A549 (cell line): ENCODE measurements around the gene TMEM174. TPM values are rescaled to one million over a fixed set of nuclear protein-coding genes. Genes with fewer than 3 reads are reported as not detected.

ENCODE experiments used
- ATAC-seq, 2 experiments: fragments of 200-7000 bp in 1 of 2; fragments of >200 bp in 1 of 2; cut with Nextera tagmentation in 1 of 2; cut with Tn5 transposase in 1 of 2; 3 replicates each; pipeline versions ENCODE4 v1.8.0 to v1.9.1; 2018 to 2020; ENCODE audit warnings: mild to moderate bottlenecking in 1 of 2, moderate library complexity in 1 of 2
- CTCF ChIA-PET: fragments of 300-600 bp; sonication (Branson Sonifier 250); formaldehyde crosslinking; extraction: SDS; loops from one replicate; lab custom pipeline; 2021; ENCODE audit warnings: antibody characterized with exemption, inconsistent platforms; lab: Yijun Ruan, JAX
- POLR2A ChIA-PET: fragments of 350-600 bp; formaldehyde crosslinking; extraction: SDS; loops from one replicate; lab custom pipeline; 2021; ENCODE audit warnings: antibody characterized with exemption, inconsistent platforms; lab: Yijun Ruan, JAX
- DNase-seq, 2 experiments: peaks; one replicate each; pipeline versions ENCODE4 v3.0.0 to v3.0.0-alpha.2; 2011 to 2016; ENCODE audit warnings: low read depth in 1 of 2, low spot score in 1 of 2
- FAIRE-seq: peaks from 2 replicates; lab custom pipeline; 2011; peaks lifted over from hg19 to GRCh38; lab: Jason Lieb, UNC
- H3K27ac ChIP-seq, 2 experiments: fragments of >200 bp; sonication (Bioruptor Twin); formaldehyde crosslinking; 3 replicates each; pipeline ENCODE4 v1.5.1; 2016 to 2017
- H3K4me1 ChIP-seq: fragments of >200 bp; sonication (Bioruptor Twin); formaldehyde crosslinking; 3 replicates; pipeline ENCODE4 v1.6.1; 2016
- H3K4me2 ChIP-seq: fragments of >200 bp; sonication (Bioruptor Twin); formaldehyde crosslinking; 3 replicates; pipeline ENCODE4 v1.6.1; 2016
- H3K4me3 ChIP-seq: fragments of >200 bp; sonication (Bioruptor Twin); formaldehyde crosslinking; 3 replicates; pipeline ENCODE4 v1.5.1; 2016
- H3K9me3 ChIP-seq: fragments of >200 bp; sonication (Bioruptor Twin); formaldehyde crosslinking; 3 replicates; pipeline ENCODE4 v1.6.1; 2016
- BHLHE40 ChIP-seq: IDR thresholded peaks from 2 replicates; pipeline ENCODE4 v1.6.1; 2012; ENCODE audit warnings: low read depth, low read length, inconsistent platforms
- CBX2 ChIP-seq: fragments of 200-600 bp; sonication (generic); IDR thresholded peaks from 2 replicates; pipeline ENCODE4 v1.6.1; 2016; ENCODE audit warnings: low read depth, mild to moderate bottlenecking, borderline replicate concordance
- CEBPB ChIP-seq, 2 experiments: fragments of >200 bp in 1 of 2; sonication (Bioruptor Twin) in 1 of 2; formaldehyde crosslinking in 1 of 2; IDR thresholded peaks; 2 replicates each; pipeline ENCODE4 v1.6.1; 2012 to 2016
- FOXS1 ChIP-seq: fragments of 250-450 bp; sonication (Bioruptor Pico); IDR thresholded peaks from 2 replicates; pipeline ENCODE4 v1.5.0; 2020; ENCODE audit warnings: mild to moderate bottlenecking, moderate library complexity
- HDAC2 ChIP-seq: fragments of 200-600 bp; sonication (generic); IDR thresholded peaks from 2 replicates; pipeline ENCODE4 v1.6.1; 2016
- HOXA7 ChIP-seq: fragments of 250-450 bp; sonication (Bioruptor Pico); IDR thresholded peaks from 2 replicates; pipeline ENCODE4 v1.5.0; 2020; ENCODE audit warnings: mild to moderate bottlenecking, moderate library complexity
- HOXB13 ChIP-seq: fragments of 250-450 bp; sonication (Bioruptor Pico); IDR thresholded peaks from 2 replicates; pipeline ENCODE4 v1.5.0; 2020; ENCODE audit warnings: low read depth, mild to moderate bottlenecking, moderate library complexity
- NFE2L2 ChIP-seq: fragments of 150-350 bp; conservative IDR thresholded peaks from 2 replicates; pipeline ENCODE4 v1.6.1; 2014; ENCODE audit warnings: low read length
- POLR2A ChIP-seq: IDR thresholded peaks from 2 replicates; pipeline ENCODE4 v1.6.1; 2012; ENCODE audit warnings: mild to moderate bottlenecking, low read length
- POLR2AphosphoS2 ChIP-seq: conservative IDR thresholded peaks from 2 replicates; pipeline ENCODE4 v1.6.1; 2012; ENCODE audit warnings: low read length, improper control_type of control experiment, inconsistent platforms
- RFX5 ChIP-seq: fragments of 450-650 bp; IDR thresholded peaks from 2 replicates; pipeline ENCODE4 v1.7.1; 2014; ENCODE audit warnings: antibody characterized with exemption, mild to moderate bottlenecking, moderate library complexity
- TFCP2L1 ChIP-seq: fragments of 250-450 bp; sonication (Bioruptor Pico); IDR thresholded peaks from 2 replicates; pipeline ENCODE4 v1.5.0; 2021; ENCODE audit warnings: mild to moderate bottlenecking
- WGBS: methylation state at CpG from one replicate; pipeline ENCODE4 v1.1.6; 2017; ENCODE audit errors: missing lambda C conversion rate; 5-methylcytosine and 5-hydroxymethylcytosine counted together
- polyA plus RNA-seq, 4 experiments: library from polyadenylated mRNA; depleted of rRNA in 3 of 4; stranded (reverse); fragments of >200 nt; fragmentation: RNase III in 1 of 4; extraction: RNeasy Plus Mini Kit Qiagen cat#74134 plus additional on column Dnase treatment in 1 of 4; gene quantifications; 2 replicates in 3 of 4; 3 replicates in 1 of 4; pipeline ENCODE4 v1.2.3, GENCODE V29; 2011 to 2017
- TF ChIP-seq, protein P1 (sequence below): IDR thresholded peaks from 2 replicates; pipeline ENCODE4 v1.6.1; 2012
- TF ChIP-seq, protein P2 (sequence below): fragments of 450-650 bp; IDR thresholded peaks from 2 replicates; pipeline ENCODE4 v1.6.1; 2014; ENCODE audit warnings: antibody characterized with exemption
- TF ChIP-seq, protein P3 (sequence below): IDR thresholded peaks from 2 replicates; pipeline ENCODE4 v1.6.1; 2012; ENCODE audit warnings: low read depth, borderline replicate concordance
- TF ChIP-seq, protein P4 (sequence below): fragments of >200 bp; sonication (Bioruptor Twin); formaldehyde crosslinking; IDR thresholded peaks from 3 replicates; pipeline ENCODE4 v1.6.1; 2016
- TF ChIP-seq, protein P5 (sequence below): fragments of >200 bp; sonication (Bioruptor Twin); formaldehyde crosslinking; IDR thresholded peaks from 2 replicates; pipeline ENCODE4 v1.6.1; 2016

TMEM174 gene
- polyA plus RNA-seq, 2 of the 4 experiments (the other 2 are of a cell fraction), result not detected

DNA sequence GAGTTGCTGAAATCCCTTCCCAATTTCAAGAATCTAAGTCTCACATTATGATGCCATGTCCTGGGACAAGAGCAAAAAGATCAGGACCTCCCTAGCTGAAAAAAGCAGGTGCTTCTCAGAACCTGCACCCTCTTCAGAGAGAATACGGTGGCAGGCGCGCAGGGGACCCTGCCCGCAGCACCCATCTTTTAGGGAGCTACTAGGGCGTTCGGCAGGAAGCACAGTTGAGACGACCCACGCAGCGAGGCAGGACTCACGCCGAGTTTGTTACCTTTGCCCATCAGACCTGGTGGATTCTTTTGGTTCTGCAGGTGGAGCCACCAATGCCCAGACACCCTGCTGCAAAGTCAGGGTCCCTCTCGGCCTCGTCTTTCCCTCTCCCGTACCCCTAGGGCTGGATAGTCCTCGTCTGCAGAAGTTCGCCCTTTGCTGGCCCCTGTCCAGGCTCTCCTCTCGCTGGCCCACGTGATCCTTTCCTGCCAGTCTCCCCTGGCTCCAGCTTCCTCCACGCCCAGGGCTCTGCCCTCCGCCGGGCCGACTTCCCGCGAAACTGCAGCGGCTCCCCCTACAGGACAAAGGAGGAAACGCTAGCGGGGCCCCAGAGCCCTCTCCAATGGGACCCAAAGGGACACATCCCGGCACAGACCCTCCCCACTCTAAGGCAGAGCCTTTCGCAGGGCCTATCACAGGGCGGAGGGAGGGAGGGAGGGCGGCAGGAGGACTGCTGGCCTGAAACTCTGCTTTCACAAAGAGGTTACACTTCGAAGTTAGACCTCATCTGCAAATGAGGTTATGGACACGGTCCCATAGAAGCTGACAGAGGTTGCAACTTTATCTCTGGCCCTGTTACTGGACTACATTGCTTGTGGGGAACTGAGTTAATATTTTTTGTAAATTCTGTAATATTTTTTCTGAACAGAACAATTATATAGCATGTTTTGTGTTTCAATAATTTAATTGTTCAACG, 28.8 kb downstream of the TMEM174 start (continued):
- TF ChIP-seq, protein P1, sequence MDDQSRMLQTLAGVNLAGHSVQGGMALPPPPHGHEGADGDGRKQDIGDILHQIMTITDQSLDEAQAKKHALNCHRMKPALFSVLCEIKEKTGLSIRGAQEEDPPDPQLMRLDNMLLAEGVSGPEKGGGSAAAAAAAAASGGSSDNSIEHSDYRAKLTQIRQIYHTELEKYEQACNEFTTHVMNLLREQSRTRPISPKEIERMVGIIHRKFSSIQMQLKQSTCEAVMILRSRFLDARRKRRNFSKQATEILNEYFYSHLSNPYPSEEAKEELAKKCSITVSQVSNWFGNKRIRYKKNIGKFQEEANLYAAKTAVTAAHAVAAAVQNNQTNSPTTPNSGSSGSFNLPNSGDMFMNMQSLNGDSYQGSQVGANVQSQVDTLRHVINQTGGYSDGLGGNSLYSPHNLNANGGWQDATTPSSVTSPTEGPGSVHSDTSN, result no peak
- TF ChIP-seq, protein P2, sequence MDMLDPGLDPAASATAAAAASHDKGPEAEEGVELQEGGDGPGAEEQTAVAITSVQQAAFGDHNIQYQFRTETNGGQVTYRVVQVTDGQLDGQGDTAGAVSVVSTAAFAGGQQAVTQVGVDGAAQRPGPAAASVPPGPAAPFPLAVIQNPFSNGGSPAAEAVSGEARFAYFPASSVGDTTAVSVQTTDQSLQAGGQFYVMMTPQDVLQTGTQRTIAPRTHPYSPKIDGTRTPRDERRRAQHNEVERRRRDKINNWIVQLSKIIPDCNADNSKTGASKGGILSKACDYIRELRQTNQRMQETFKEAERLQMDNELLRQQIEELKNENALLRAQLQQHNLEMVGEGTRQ, result peak; percentile 93
- TF ChIP-seq NFE2L2, result no peak
- TF ChIP-seq, all 56 proteins: peak for 8

DNA sequence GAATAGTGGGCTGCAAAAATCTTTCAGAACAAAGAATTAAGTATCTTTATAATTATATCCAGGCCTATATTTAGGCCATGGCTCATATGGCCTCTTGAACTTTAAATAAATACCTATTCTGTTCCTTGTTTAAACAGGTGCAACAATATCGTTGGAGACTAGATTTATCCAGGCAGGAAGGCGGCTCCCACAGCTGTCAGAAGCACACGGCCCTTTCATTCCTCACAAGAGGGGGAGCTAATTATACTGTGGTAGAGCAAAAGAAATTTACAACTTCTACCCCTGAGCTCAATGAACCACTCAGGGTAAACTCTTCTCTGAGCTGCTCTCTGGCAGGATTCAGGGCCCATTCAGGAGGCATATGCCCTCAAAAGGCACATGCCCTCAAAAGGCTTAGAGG, 31.3 kb downstream of the TMEM174 start:
- Histone ChIP-seq H3K4me3 (no peak overlapping the region), H3K4me1 (0 out of 3 replicates have a peak, but pooled peaks cover 3% of the 10 kb centered on the region), H3K9me3 (peaks cover 10% of the 10 kb centered on the region), H3K27ac (no peak overlapping the region), H3K4me2 (no peak overlapping the region)
- ChIA-PET CTCF (interaction anchor here (1.6 to 2.5 kb wide), 4 partner anchors 12 to 246 kb away, joined by 5 to 30 read pairs (median 16); partner anchors contain the start of gene FOXD1), POLR2A (interaction anchor here (0.6 to 0.7 kb wide), 2 partner anchors 12 to 341 kb away, joined by 4 to 7 read pairs; no protein-coding TSS in a partner anchor)
- DNase-seq, result no peak
- WGBS, result 71% methylated on average over 3 of the region's 3 CpGs
- no peak for TF ChIP-seq CBX2
- no peak for TF ChIP-seq FOXS1 (CRISPR knock-in tag)
- TF ChIP-seq HOXB13 (CRISPR knock-in tag), result no peak
- TF ChIP-seq, protein P3, sequence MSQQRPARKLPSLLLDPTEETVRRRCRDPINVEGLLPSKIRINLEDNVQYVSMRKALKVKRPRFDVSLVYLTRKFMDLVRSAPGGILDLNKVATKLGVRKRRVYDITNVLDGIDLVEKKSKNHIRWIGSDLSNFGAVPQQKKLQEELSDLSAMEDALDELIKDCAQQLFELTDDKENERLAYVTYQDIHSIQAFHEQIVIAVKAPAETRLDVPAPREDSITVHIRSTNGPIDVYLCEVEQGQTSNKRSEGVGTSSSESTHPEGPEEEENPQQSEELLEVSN, result no peak
- TF ChIP-seq, protein P4, sequence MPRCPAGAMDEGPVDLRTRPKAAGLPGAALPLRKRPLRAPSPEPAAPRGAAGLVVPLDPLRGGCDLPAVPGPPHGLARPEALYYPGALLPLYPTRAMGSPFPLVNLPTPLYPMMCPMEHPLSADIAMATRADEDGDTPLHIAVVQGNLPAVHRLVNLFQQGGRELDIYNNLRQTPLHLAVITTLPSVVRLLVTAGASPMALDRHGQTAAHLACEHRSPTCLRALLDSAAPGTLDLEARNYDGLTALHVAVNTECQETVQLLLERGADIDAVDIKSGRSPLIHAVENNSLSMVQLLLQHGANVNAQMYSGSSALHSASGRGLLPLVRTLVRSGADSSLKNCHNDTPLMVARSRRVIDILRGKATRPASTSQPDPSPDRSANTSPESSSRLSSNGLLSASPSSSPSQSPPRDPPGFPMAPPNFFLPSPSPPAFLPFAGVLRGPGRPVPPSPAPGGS, result no peak
- no peak for TF ChIP-seq CEBPB (IDR thresholded peaks at IDR 0.05)
- no peak for TF ChIP-seq NFE2L2
- no peak for TF ChIP-seq HDAC2
- no peak for FAIRE-seq
- no peak for ATAC-seq

DNA sequence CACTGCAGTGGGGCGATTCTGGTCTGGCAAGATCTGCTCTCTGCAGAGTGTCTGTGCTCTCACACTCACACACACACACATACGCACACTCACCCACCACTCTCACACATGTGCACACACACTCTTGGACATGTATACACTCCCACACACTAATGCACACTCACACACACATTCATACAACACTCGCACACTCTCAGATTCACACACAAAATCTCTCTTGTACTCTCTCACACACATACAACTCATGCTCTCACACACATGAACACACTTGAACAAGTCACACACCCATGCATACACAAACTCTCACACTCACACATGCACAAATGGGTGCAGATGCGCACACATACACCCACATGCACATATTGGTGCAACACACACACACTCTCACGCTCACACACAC, 31.7 kb downstream of the TMEM174 start:
- TF ChIP-seq TFCP2L1 (no peak), CBX2 (no peak), RFX5 (no peak), POLR2AphosphoS2 (no peak), POLR2A (no peak), BHLHE40 (no peak), HOXA7 (CRISPR knock-in tag) (no peak)
- TF ChIP-seq, protein P5, sequence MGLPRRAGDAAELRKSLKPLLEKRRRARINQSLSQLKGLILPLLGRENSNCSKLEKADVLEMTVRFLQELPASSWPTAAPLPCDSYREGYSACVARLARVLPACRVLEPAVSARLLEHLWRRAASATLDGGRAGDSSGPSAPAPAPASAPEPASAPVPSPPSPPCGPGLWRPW, result no peak
- TF ChIP-seq, protein P3, result no peak
- 81% methylated on average over 5 of the region's 5 CpGs for WGBS
- ChIA-PET POLR2A (interaction anchor here (0.6 kb wide), 1 partner anchor 341 kb away, joined by 7 read pairs; no protein-coding TSS in a partner anchor), CTCF (interaction anchor here (2.2 to 2.5 kb wide), 3 partner anchors 11 to 245 kb away, joined by 13 to 30 read pairs (median 19); partner anchors contain the start of gene FOXD1)
- H3K4me3 ChIP-seq, result no peak overlapping the region
- ATAC-seq (no peak), DNase-seq (no peak), FAIRE-seq (no peak)
- 0 out of 3 replicates have a peak, but pooled peaks cover 3% of the 10 kb centered on the region for H3K4me1 ChIP-seq
- no peak overlapping the region for H3K4me2 ChIP-seq
- no peak overlapping the region for H3K27ac ChIP-seq
- peaks cover 11% of the 10 kb centered on the region for H3K9me3 ChIP-seq
